ENCODE results near the gene PTAR1.

GRCh38 chr9:69757996-69758675, 1.7 kb downstream of the PTAR1 start:
- no peak for TF ChIP-seq CTCF (IDR thresholded peaks at IDR 0.05)
- TF ChIP-seq POLR2A (IDR thresholded peaks at IDR 0.05) = no peak
- TF ChIP-seq EP300 (IDR thresholded peaks at IDR 0.05) = no peak

Data from tibial nerve (tissue), 4 donors.